Activated CD4-positive, alpha-beta T cell treated with anti-CD3 and anti-CD28 coated beads, Interleukin-2, amount 50 U/mL, for 24 hours (primary cell): ENCODE results near the gene MKRN1.
"Not testable (repeated sequence)": the region's sequence is repeated elsewhere in the genome, so short reads cannot be mapped to it uniquely, and the experiment has no call there.

Source experiments
- DNase-seq, 2 donors: peaks; one replicate each; pipeline ENCODE4 v3.0.0-alpha.2; 2020; ENCODE audit warnings: low read depth in 1 of 2, low spot score in 1 of 2

The MKRN1 gene

GRCh38 chr7:140479062-140479738 is at the start of gene MKRN1:
Gene MKRN1 (minus strand): TSS chr7:140479505. CDS start chr7:140479344, 161 bp downstream.
- DNase-seq: peak; percentile 78 to 86

- DNase-seq: no peak
These were observed 47.7 kb upstream of the MKRN1 start for GRCh38 chr7:140526787-140527664.

GRCh38 chr7:140526214-140526613 is 46.9 kb upstream of the MKRN1 start:
- no peak for DNase-seq

GRCh38 chr7:140525743-140526142 is 46.4 kb upstream of the MKRN1 start:
- DNase-seq: no peak

GRCh38 chr7:140521421-140521820 is 42.1 kb upstream of the MKRN1 start:
- DNase-seq: no peak

GRCh38 chr7:140519007-140519399 is 39.7 kb upstream of the MKRN1 start:
- no peak for DNase-seq

GRCh38 chr7:140518370-140519006 is 39.2 kb upstream of the MKRN1 start:
- DNase-seq: no peak

- peak; percentile 37 to 59 for DNase-seq
These were observed 38.5 kb upstream of the MKRN1 start for GRCh38 chr7:140517546-140518369.

GRCh38 chr7:140512317-140513000 is 33.2 kb upstream of the MKRN1 start:
- DNase-seq: no peak

GRCh38 chr7:140509789-140510188 is 30.5 kb upstream of the MKRN1 start:
- no peak for DNase-seq

GRCh38 chr7:140507556-140507955 is 28.3 kb upstream of the MKRN1 start:
- not testable (repeated sequence) for DNase-seq

- no peak for DNase-seq
These were observed 27.6 kb upstream of the MKRN1 start for GRCh38 chr7:140506788-140507464.

- no peak for DNase-seq
These were observed 22.7 kb upstream of the MKRN1 start for GRCh38 chr7:140501966-140502365.

- not testable (repeated sequence) for DNase-seq
These were observed 18.5 kb upstream of the MKRN1 start for GRCh38 chr7:140497807-140498206.

- DNase-seq: no peak
These were observed 18.0 kb upstream of the MKRN1 start for GRCh38 chr7:140497241-140497769.

- no peak for DNase-seq
These were observed 16.3 kb upstream of the MKRN1 start for GRCh38 chr7:140495514-140496097.

GRCh38 chr7:140494867-140495266 is 15.6 kb upstream of the MKRN1 start:
- no peak for DNase-seq

GRCh38 chr7:140489026-140489359 is 9.7 kb upstream of the MKRN1 start:
- DNase-seq: no peak

- no peak for DNase-seq
These were observed 6.4 kb upstream of the MKRN1 start for GRCh38 chr7:140485500-140486265.
